Cardiac atrium fibroblast (primary cell): ENCODE measurements around the gene HPX. TPM values are rescaled to one million over a fixed set of nuclear protein-coding genes. Genes with fewer than 3 reads are reported as not detected.

Source experiments
- total RNA-seq: library from RNA; depleted of rRNA; stranded (reverse); fragments of >200 nt; gene quantifications from 2 replicates; pipeline ENCODE4 v1.2.3, GENCODE V29; 2015

HPX gene, protein sequence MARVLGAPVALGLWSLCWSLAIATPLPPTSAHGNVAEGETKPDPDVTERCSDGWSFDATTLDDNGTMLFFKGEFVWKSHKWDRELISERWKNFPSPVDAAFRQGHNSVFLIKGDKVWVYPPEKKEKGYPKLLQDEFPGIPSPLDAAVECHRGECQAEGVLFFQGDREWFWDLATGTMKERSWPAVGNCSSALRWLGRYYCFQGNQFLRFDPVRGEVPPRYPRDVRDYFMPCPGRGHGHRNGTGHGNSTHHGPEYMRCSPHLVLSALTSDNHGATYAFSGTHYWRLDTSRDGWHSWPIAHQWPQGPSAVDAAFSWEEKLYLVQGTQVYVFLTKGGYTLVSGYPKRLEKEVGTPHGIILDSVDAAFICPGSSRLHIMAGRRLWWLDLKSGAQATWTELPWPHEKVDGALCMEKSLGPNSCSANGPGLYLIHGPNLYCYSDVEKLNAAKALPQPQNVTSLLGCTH
- total RNA-seq, result 0.49 TPM in 1 of 2 replicates, not detected in the other

GRCh38 chr11:6440906-6441358 is at the start of gene HPX:
TSS of gene HPX (minus strand) at chr11:6440987. CDS start at chr11:6440963, 24 bp downstream.

DNA sequence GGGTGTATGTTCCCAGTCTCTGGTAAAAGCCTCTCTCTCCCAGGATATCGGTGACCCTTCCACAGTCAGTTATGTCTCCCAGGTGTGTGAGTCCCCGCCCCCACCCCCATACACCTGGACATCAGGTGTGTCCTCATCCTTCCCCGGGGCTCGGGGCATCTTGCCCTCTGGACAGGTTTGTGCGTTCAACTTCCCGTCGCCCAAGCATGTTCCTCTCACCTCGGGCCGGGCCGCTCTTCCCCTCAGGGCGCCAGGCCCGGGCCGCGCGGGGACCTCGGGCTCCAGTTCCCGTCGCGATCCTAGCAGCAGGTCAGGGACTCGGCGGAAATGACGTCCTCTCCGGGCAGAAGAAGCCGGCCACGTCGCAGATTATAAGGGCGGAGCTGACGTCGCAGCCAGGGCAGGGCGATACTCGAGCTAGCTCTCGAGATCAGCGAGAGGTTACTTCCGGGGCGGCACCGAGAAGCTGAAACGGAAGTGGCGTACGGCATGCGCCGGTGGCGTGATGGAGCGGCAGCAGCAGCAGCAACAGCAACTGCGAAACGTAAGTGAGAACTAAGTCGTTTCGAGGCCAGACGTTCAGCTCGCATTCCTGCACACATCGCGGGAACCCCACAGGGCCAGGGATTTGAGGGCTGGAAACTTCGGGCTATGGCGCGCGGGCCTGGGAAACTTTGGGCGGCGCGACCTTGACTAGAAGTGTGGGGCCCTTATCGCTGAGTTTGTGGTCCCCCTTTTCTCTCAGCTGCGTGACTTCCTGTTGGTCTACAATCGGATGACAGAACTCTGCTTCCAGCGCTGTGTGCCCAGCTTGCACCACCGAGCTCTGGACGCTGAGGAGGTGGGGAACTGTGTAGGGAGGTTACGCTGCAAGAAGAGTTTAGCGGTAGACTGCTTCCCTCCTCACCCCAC is 40.5 kb upstream of the HPX start, which contains the start of the genes ARFIP2 and TIMM10B:
TSS of gene ARFIP2 (minus strand) at position 320 of the 912 bp plus-strand sequence. CDS start 910 bp downstream, outside the sequence.
TSS of gene TIMM10B (plus strand) at position 490 of the 912 bp plus-strand sequence. CDS start at position 506, 16 bp downstream.

DNA sequence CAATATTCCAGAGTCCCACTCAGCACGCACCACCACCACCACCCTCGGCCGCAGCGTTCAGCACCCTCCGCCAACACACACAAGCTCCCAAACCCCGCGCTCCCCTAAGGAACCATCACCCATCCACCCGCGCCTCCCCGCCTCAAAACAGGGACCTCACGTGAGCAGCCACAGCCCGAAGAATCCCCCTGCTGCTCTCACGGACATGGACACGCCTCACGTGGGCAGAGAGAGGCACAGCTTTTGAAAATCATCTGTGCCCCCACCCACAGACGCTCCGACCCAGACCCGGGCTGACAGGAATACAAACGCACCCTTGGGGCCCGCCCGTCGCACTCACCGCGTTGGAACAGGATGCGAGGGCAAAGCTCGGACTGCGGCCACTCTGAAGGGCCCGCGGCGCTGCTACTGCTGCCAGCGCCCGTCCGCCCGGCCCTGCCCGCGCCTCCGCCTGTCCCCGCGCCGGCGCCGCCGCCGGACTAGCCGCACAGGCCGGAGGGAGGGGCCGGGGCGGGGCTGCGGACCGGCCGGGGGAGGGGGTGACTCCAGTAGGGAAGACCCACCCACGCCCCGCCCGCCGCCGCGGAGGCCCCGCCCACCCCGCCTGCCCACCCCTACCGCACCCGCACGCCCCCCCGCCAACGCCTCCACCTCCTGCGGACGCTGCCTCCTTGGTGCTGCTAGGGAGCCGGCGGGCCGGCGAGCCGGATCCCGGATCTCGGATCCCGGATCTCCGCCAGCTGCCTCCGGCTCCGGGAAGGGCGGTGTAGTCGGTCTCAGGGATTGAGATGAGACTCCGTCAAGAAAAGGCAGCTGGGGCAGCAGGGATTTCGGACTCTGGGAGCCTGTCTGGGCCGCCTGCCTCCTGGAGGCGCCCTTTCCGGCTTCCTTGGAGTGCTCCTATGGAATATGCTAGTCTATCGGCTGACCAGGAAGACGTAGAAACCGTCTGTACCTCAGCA is 32.9 kb upstream of the HPX start, which contains the start of gene TRIM3:
TSS of gene TRIM3 (minus strand) at position 491 of the 962 bp plus-strand sequence. CDS start 8,246 bp downstream, outside the sequence.

GRCh38 chr11:6419009-6419631 is 21.7 kb downstream of the HPX start, which contains the start of gene APBB1:
TSS of gene APBB1 (minus strand) at chr11:6419094. CDS start at chr11:6411347, 7,747 bp downstream.

GRCh38 chr11:6389905-6390717 is 50.7 kb downstream of the HPX start, which contains the start of gene SMPD1:
TSS of gene SMPD1 (plus strand) at chr11:6390474. CDS start at chr11:6390599, 125 bp downstream.

Other genes starting within 250 kb of the HPX start
- gene OR52W1, start 241.8 kb downstream of the HPX start, total RNA-seq, result not detected in 2 replicates
- not detected in 2 replicates for gene C11orf42, start 235.4 kb downstream of the HPX start, total RNA-seq
- gene FHIP1B, start 206.4 kb downstream of the HPX start, total RNA-seq, result 8.1 and 14.3 TPM in 2 replicates
- gene CNGA4, start 201.9 kb downstream of the HPX start, total RNA-seq, result not detected in 2 replicates
- gene CCKBR, start 181.1 kb downstream of the HPX start, total RNA-seq, result not detected in 2 replicates
- 318 and 495 TPM in 2 replicates for gene CAVIN3, start 120.5 kb downstream of the HPX start, total RNA-seq
- 58.9 and 73.5 TPM in 2 replicates for gene SMPD1, start 50.5 kb downstream of the HPX start, total RNA-seq
- gene APBB1, start 21.9 kb downstream of the HPX start, total RNA-seq, result 28.7 and 40.3 TPM in 2 replicates
- 14.4 and 18.6 TPM in 2 replicates for gene TRIM3, start 33.0 kb upstream of the HPX start, total RNA-seq
- 54.3 and 73.7 TPM in 2 replicates for gene ARFIP2, start 40.3 kb upstream of the HPX start, total RNA-seq
- 17.3 and 34.3 TPM in 2 replicates for gene TIMM10B, start 40.5 kb upstream of the HPX start, total RNA-seq
- gene DNHD1, start 56.3 kb upstream of the HPX start, total RNA-seq, result 1.9 and 2.2 TPM in 2 replicates
- gene RRP8, start 162.6 kb upstream of the HPX start, total RNA-seq, result 7.4 and 23.3 TPM in 2 replicates
- gene ILK, start 162.8 kb upstream of the HPX start, total RNA-seq, result 130 and 151 TPM in 2 replicates
- gene TAF10, start 171.2 kb upstream of the HPX start, total RNA-seq, result 33.9 and 42.9 TPM in 2 replicates
- gene TPP1, start 178.4 kb upstream of the HPX start, total RNA-seq, result 55.4 and 57.9 TPM in 2 replicates
- gene DCHS1, start 214.8 kb upstream of the HPX start, total RNA-seq, result 1.9 and 2.5 TPM in 2 replicates
- 36.6 and 44.0 TPM in 2 replicates for gene MRPL17, start 242.4 kb upstream of the HPX start, total RNA-seq